Prostate gland (tissue), 2 donors: ENCODE measurements around the gene ABCB1.

Experiments used
- CTCF ChIP-seq, 4 experiments: fragments of 200-600 bp in 2 of 4; fragments of 450-650 bp in 2 of 4; sonication (generic) in 2 of 4; IDR thresholded peaks; 1 replicate in 3 of 4; 2 replicates in 1 of 4; pipeline ENCODE4 v1.5.1; 2016 to 2019; ENCODE audit warnings: antibody characterized with exemption in 4 of 4, mild to moderate bottlenecking in 2 of 4, moderate library complexity in 2 of 4
- POLR2A ChIP-seq: fragments of 450-650 bp; IDR thresholded peaks from one replicate; pipeline ENCODE4 v1.6.1; 2016; ENCODE audit warnings: antibody characterized with exemption, mild to moderate bottlenecking
- POLR2AphosphoS5 ChIP-seq: sonication (generic); formaldehyde crosslinking; IDR thresholded peaks from one replicate; pipeline ENCODE4 v1.6.1; 2017; ENCODE audit warnings: antibody characterized with exemption

GRCh38 chr7:87565877-87566276, 34.8 kb downstream of the ABCB1 start:
- TF ChIP-seq CTCF (IDR thresholded peaks at IDR 0.05) (no peak), POLR2AphosphoS5 (no peak), POLR2A (no peak)
